Measurements from ENCODE around the gene KANSL3. TPM values are rescaled to one million over a fixed set of nuclear protein-coding genes. Genes with fewer than 3 reads are reported as not detected.

KANSL3 gene
- total and polyA plus RNA-seq, 2 experiments from 2014 or later = 8.9 to 31.4 TPM

GRCh38 chr2:96626553-96626942 lies 11.6 kb downstream of the KANSL3 start (continued):
- no peak for TF ChIP-seq REST (IDR thresholded peaks at IDR 0.05; ENCODE audit: unreplicated experiment)
- TF ChIP-seq ZNF114 (CRISPR knock-in tag; IDR thresholded peaks at IDR 0.05) = no peak
- TF ChIP-seq EZH2phosphoT487 (IDR thresholded peaks at IDR 0.05; ENCODE audit: unreplicated experiment) = no peak
- no peak for TF ChIP-seq ZNF331 (CRISPR knock-in tag; IDR thresholded peaks at IDR 0.05; ENCODE audit: low read depth)
- no peak for TF ChIP-seq EZH2 (IDR thresholded peaks at IDR 0.05; ENCODE audit: low read depth, unreplicated experiment)
- no peak for TF ChIP-seq CREB1 (CRISPR knock-in tag; IDR thresholded peaks at IDR 0.05; ENCODE audit: low read depth)
- no peak for TF ChIP-seq ETS1 (IDR thresholded peaks at IDR 0.05)
- TF ChIP-seq JUNB (IDR thresholded peaks at IDR 0.05; ENCODE audit: unreplicated experiment) = no peak
- no peak for TF ChIP-seq POLR2AphosphoS5 (IDR thresholded peaks at IDR 0.05; ENCODE audit: low read depth)
- TF ChIP-seq NANOG (IDR thresholded peaks at IDR 0.05; ENCODE audit: borderline replicate concordance) = no peak
- no peak for TF ChIP-seq CTCF (conservative IDR thresholded peaks at IDR 0.05; ENCODE audit: low read depth in 2 of 2)

GRCh38 chr2:96625571-96626552 lies 12.2 kb downstream of the KANSL3 start:
- no peak for DNase-seq (ENCODE audit: low spot score)
- ATAC-seq = no peak
- H3K27ac Mint-ChIP-seq = no peak overlapping the region
- no peak for TF ChIP-seq ZNF462 (CRISPR knock-in tag; IDR thresholded peaks at IDR 0.05)

More at GRCh38 chr2:96625571-96626552, 12.2 kb downstream of the KANSL3 start:
- no peaks in the 10 kb centered on the region for H3K4me1 ChIP-seq (ENCODE audit: insufficient read depth)
- H2AFZ ChIP-seq = no peak overlapping the region
- no peaks in the 10 kb centered on the region for H3K4me1 Mint-ChIP-seq
- H3K36me3 Mint-ChIP-seq (ENCODE audit: low read depth) = peaks cover 17% of the 10 kb centered on the region
- H3K36me3 ChIP-seq (ENCODE audit: insufficient read depth) = peaks cover 11% of the 10 kb centered on the region; the same call in 1 of the 2 replicates
- no peak overlapping the region for H3K27ac ChIP-seq (ENCODE audit: low read depth)
- no peaks in the 10 kb centered on the region for H3K9me3 Mint-ChIP-seq
- no peak overlapping the region for H3K4me2 ChIP-seq
- H3F3A ChIP-seq (replicated peaks; ENCODE audit: low read depth) = no peaks in the 10 kb centered on the region
- H3K4me3 ChIP-seq = no peak overlapping the region
- no peaks in the 10 kb centered on the region for H3K27me3 ChIP-seq (ENCODE audit: insufficient read depth)
- H3K27me3 Mint-ChIP-seq (ENCODE audit: insufficient read depth, low read depth, poor library complexity) = peaks cover 1% of the 10 kb centered on the region
- H3K9me2 ChIP-seq (ENCODE audit: insufficient read depth) = no peaks in the 10 kb centered on the region
- H3K79me2 ChIP-seq (replicated peaks; ENCODE audit: insufficient read depth) = peaks cover 11% of the 10 kb centered on the region; the same call in 1 of the 2 replicates
- H3K4me3 Mint-ChIP-seq = no peak overlapping the region
- H4K20me1 ChIP-seq (replicated peaks; ENCODE audit: insufficient read depth) = peaks cover 15% of the 10 kb centered on the region; the same call in 1 of the 2 replicates
